ENCODE measurements around the gene PEX11A.

DNA sequence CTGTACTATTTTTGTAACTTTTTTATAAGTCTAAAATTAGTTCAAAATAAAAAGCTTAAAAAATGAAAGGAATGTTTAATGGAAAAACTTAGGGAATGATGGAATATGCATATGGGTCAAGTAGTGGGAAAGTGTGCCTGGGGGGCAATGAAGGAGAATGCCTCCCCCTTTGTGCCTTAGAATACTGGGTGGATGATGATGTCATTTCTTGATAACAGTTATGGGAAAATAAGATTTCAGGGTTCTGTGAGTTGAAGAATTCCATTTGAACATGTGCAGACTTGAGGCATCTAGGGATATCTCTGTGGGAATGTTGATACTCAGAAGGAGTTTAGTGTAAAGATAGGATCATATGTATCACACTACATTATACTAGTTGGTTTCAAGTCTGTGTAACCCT, 13.9 kb upstream of the PEX11A start:
- TF ChIP-seq, protein P1, sequence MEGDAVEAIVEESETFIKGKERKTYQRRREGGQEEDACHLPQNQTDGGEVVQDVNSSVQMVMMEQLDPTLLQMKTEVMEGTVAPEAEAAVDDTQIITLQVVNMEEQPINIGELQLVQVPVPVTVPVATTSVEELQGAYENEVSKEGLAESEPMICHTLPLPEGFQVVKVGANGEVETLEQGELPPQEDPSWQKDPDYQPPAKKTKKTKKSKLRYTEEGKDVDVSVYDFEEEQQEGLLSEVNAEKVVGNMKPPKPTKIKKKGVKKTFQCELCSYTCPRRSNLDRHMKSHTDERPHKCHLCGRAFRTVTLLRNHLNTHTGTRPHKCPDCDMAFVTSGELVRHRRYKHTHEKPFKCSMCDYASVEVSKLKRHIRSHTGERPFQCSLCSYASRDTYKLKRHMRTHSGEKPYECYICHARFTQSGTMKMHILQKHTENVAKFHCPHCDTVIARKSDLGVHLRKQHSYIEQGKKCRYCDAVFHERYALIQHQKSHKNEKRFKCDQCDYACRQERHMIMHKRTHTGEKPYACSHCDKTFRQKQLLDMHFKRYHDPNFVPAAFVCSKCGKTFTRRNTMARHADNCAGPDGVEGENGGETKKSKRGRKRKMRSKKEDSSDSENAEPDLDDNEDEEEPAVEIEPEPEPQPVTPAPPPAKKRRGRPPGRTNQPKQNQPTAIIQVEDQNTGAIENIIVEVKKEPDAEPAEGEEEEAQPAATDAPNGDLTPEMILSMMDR (IDR thresholded peaks at IDR 0.05), result no peak
- no peak for TF ChIP-seq EZH2phosphoT487 (IDR thresholded peaks at IDR 0.05)
